PC-3 (cell line): Measurements from ENCODE around the gene ASCC3. TPM values are rescaled to one million over a fixed set of nuclear protein-coding genes. Genes with fewer than 3 reads are reported as not detected.
"Not testable (repeated sequence)": the region's sequence is repeated elsewhere in the genome, so short reads cannot be mapped to it uniquely, and the experiment has no call there.

ENCODE experiments used
- ATAC-seq: fragments of 200-7000 bp; cut with Tn5 transposase; 2 replicates; pipeline ENCODE4 v1.9.1; 2020; ENCODE audit warnings: mild to moderate bottlenecking, moderate library complexity
- BruUV-seq: library from RNA; stranded (reverse); fragments of 400-500 nt; replicated peaks from 2 replicates; lab custom pipeline; 2021; lab: Mats Ljungman, UMichigan
- CTCF ChIA-PET: fragments of 300-600 bp; sonication (Branson Sonifier 250); formaldehyde crosslinking; loops from one replicate; lab custom pipeline; 2022; ENCODE audit warnings: antibody characterized with exemption; lab: Charles Lee
- POLR2A ChIA-PET: fragments of 300-600 bp; sonication (Branson Sonifier 250); formaldehyde crosslinking; loops from one replicate; lab custom pipeline; 2022; ENCODE audit warnings: antibody characterized with exemption; ENCODE audit not compliant: unreplicated experiment; lab: Charles Lee
- DNase-seq: peaks from one replicate; pipeline ENCODE4 v3.0.0-alpha.2; 2015
- H2AFZ ChIP-seq: fragments of 300-600 bp; sonication (generic); 2 replicates; pipeline ENCODE4 v1.6.0; 2016; ENCODE audit warnings: antibody characterized with exemption, low read length
- H3F3A ChIP-seq: fragments of 300-600 bp; sonication (generic); one replicate; pipeline ENCODE4 v1.6.0; 2017; ENCODE audit warnings: antibody characterized with exemption, low read length, control low read depth, mild to moderate bottlenecking; ENCODE audit not compliant: unreplicated experiment
- H3K27ac ChIP-seq: fragments of 300-600 bp; sonication (generic); 2 replicates; pipeline ENCODE4 v1.5.1; 2016; ENCODE audit warnings: mild to moderate bottlenecking, low read length
- H3K27me3 ChIP-seq: fragments of 300-600 bp; sonication (generic); 2 replicates; pipeline ENCODE4 v1.6.1; 2016; ENCODE audit warnings: low read length, mixed read lengths
- H3K36me3 ChIP-seq: fragments of 300-600 bp; sonication (generic); 2 replicates; pipeline ENCODE4 v1.6.1; 2016; ENCODE audit warnings: low read depth, mixed run types, low read length, mixed read lengths
- H3K4me1 ChIP-seq: fragments of 300-600 bp; sonication (generic); 2 replicates; pipeline ENCODE4 v1.5.1; 2016; ENCODE audit warnings: low read length; ENCODE audit not compliant: insufficient read depth
- H3K4me2 ChIP-seq: fragments of 300-600 bp; sonication (generic); 2 replicates; pipeline ENCODE4 v1.6.0; 2016; ENCODE audit warnings: low read length
- H3K4me3 ChIP-seq: fragments of 300-600 bp; sonication (generic); 2 replicates; pipeline ENCODE4 v1.5.1; 2016; ENCODE audit warnings: mild to moderate bottlenecking, low read length, mixed read lengths
- H3K79me2 ChIP-seq: fragments of 300-600 bp; sonication (generic); 2 replicates; pipeline ENCODE4 v1.6.1; 2017; ENCODE audit warnings: low read length, mixed read lengths
- H3K9ac ChIP-seq: fragments of 300-600 bp; sonication (generic); 2 replicates; pipeline ENCODE4 v1.6.0; 2016; ENCODE audit warnings: mild to moderate bottlenecking, low read length
- H3K9me2 ChIP-seq: fragments of 300-600 bp; sonication (generic); replicated peaks from 2 replicates; pipeline ENCODE4 v1.6.1; 2016; ENCODE audit warnings: mixed run types, low read length, mixed read lengths
- H3K9me3 ChIP-seq: fragments of 300-600 bp; sonication (generic); 2 replicates; pipeline ENCODE4 v1.6.1; 2016; ENCODE audit warnings: low read length, mixed read lengths
- H4K20me1 ChIP-seq: fragments of 300-600 bp; sonication (generic); 2 replicates; pipeline ENCODE4 v1.6.1; 2016; ENCODE audit warnings: low read length, mixed read lengths
- EZH2 ChIP-seq: fragments of 300-600 bp; sonication (generic); IDR thresholded peaks from one replicate; pipeline ENCODE4 v1.6.1; 2017; ENCODE audit warnings: antibody characterized with exemption, mild to moderate bottlenecking, low read length; ENCODE audit not compliant: unreplicated experiment
- EZH2phosphoT487 ChIP-seq: fragments of 300-600 bp; sonication (generic); IDR thresholded peaks from 2 replicates; pipeline ENCODE4 v1.6.1; 2018; ENCODE audit warnings: mild to moderate bottlenecking, antibody characterized with exemption, low read length, borderline replicate concordance
- intact Hi-C: fragments of 100-400 bp; cut with micrococcal nuclease; formaldehyde crosslinking; loops from 2 replicates; pipeline ENCODE4 v1.9.0; 2023
- total RNA-seq: library from RNA; depleted of rRNA; stranded (reverse); fragments of >200 nt; gene quantifications from 2 replicates; pipeline ENCODE4 v1.2.3, GENCODE V29; 2014
- TF ChIP-seq, protein P1 (sequence below): fragments of 300-600 bp; sonication (generic); conservative IDR thresholded peaks from 2 replicates; pipeline ENCODE4 v1.5.1; 2017; ENCODE audit warnings: antibody characterized with exemption, low read depth, mild to moderate bottlenecking, low read length

Gene ASCC3
- total RNA-seq, 1 experiment from 2014 or later: 27.7 TPM

DNA sequence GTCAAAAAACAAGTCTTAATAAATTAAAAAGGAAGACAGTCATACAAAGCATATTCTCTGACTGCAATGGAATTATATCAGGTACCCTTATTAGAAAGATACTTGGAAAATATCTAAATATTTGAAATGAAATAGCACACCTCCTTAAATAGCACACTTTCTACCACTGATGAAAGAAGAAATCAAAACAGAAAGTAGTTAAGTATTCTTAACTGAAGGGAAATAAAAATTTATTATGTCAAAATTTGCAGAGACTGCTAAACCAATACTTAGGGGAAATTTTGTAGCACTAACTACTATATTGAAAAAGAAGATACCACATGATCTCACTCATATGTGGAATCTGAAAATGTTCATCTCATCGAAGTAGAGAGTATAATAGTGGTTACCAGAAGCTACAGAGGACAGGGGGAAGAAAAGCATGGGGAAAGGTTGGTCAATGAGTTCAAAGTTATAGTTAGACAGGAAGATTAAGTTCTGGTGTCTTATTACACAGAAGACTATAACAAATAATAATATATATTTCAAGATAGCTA is 112.2 kb downstream of the ASCC3 start:
- H3K4me3 ChIP-seq: no peak overlapping the region
- ChIA-PET CTCF (no interaction called here), POLR2A (no interaction called here)
- H3K36me3 ChIP-seq: peaks cover 3% of the 10 kb centered on the region; the same call in 1 of the 2 replicates
- H4K20me1 ChIP-seq: no peaks in the 10 kb centered on the region
- H3K27ac ChIP-seq: no peak overlapping the region
- intact Hi-C loops: no loop called here
- no peaks in the 10 kb centered on the region for H3K4me1 ChIP-seq
- H3K79me2 ChIP-seq: no peaks in the 10 kb centered on the region
- no TSS peak for BruUV-seq
- H3K9ac ChIP-seq: no peak overlapping the region
- no peaks in the 10 kb centered on the region for H3K9me3 ChIP-seq
- no peak overlapping the region for H3K4me2 ChIP-seq
- no peaks in the 10 kb centered on the region for H3K27me3 ChIP-seq
- H3F3A ChIP-seq: no peaks in the 10 kb centered on the region
- TF ChIP-seq, protein P1, sequence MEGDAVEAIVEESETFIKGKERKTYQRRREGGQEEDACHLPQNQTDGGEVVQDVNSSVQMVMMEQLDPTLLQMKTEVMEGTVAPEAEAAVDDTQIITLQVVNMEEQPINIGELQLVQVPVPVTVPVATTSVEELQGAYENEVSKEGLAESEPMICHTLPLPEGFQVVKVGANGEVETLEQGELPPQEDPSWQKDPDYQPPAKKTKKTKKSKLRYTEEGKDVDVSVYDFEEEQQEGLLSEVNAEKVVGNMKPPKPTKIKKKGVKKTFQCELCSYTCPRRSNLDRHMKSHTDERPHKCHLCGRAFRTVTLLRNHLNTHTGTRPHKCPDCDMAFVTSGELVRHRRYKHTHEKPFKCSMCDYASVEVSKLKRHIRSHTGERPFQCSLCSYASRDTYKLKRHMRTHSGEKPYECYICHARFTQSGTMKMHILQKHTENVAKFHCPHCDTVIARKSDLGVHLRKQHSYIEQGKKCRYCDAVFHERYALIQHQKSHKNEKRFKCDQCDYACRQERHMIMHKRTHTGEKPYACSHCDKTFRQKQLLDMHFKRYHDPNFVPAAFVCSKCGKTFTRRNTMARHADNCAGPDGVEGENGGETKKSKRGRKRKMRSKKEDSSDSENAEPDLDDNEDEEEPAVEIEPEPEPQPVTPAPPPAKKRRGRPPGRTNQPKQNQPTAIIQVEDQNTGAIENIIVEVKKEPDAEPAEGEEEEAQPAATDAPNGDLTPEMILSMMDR: no peak
- TF ChIP-seq EZH2phosphoT487 (no peak), EZH2 (no peak)
- no peak overlapping the region for H2AFZ ChIP-seq
- DNase-seq (no peak), ATAC-seq (no peak)
- H3K9me2 ChIP-seq: no peaks in the 10 kb centered on the region

DNA sequence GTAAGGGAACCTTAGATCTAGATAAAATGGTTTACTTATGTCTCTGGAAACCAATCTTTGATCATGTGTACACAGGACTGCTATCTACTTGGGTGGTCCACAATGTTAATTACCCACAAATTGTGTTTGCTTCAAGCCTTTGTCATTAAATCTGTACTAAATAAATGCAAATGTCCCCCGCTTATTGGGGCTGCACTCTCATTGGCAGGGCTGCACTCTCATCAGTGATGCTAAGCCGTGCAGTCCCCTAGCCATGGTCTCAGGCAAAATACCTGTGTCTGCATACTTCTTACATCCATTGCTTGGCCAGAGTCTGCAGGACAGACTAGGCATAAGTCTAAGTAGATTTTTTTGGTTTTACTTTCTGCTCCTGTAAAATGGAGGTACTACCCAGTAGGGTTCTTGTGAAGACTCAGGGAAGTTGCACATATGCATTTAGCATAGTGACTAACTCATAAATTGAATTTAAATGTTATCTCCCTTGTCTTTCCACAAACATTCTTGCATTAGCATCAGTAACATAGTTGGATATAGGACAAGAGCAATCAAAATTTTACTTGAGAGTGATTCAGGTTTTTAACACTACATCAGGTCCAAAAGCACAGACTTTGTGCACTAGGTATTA is 117.4 kb downstream of the ASCC3 start:
- Histone ChIP-seq H3K4me2 (no peak overlapping the region), H3K79me2 (no peaks in the 10 kb centered on the region), H3F3A (no peaks in the 10 kb centered on the region), H3K9me2 (no peaks in the 10 kb centered on the region), H3K4me3 (no peak overlapping the region), H3K4me1 (no peaks in the 10 kb centered on the region), H4K20me1 (no peaks in the 10 kb centered on the region), H3K27me3 (no peaks in the 10 kb centered on the region), H3K9me3 (no peaks in the 10 kb centered on the region), H3K9ac (no peak overlapping the region), H3K36me3 (peaks cover 3% of the 10 kb centered on the region; the same call in 1 of the 2 replicates), H3K27ac (no peak overlapping the region), H2AFZ (no peak overlapping the region)
- DNase-seq (no peak), ATAC-seq (no peak)
- ChIA-PET CTCF (no interaction called here), POLR2A (no interaction called here)
- no TSS peak for BruUV-seq
- no peak for TF ChIP-seq EZH2phosphoT487
- TF ChIP-seq, protein P1: no peak
- TF ChIP-seq EZH2: no peak
- intact Hi-C loops: no loop called here

- Histone ChIP-seq H4K20me1 (no peaks in the 10 kb centered on the region), H3K9me3 (no peaks in the 10 kb centered on the region), H3K36me3 (peaks cover 3% of the 10 kb centered on the region; the same call in 1 of the 2 replicates), H2AFZ (no peak overlapping the region), H3K27me3 (no peaks in the 10 kb centered on the region), H3K9ac (no peak overlapping the region), H3K4me1 (no peaks in the 10 kb centered on the region), H3K9me2 (no peaks in the 10 kb centered on the region), H3F3A (no peaks in the 10 kb centered on the region), H3K4me2 (no peak overlapping the region), H3K79me2 (no peaks in the 10 kb centered on the region), H3K27ac (no peak overlapping the region), H3K4me3 (no peak overlapping the region)
- DNase-seq (no peak), ATAC-seq (no peak)
- TF ChIP-seq, protein P1: no peak
- no peak for TF ChIP-seq EZH2phosphoT487
- no TSS peak for BruUV-seq
- intact Hi-C loops: no loop called here
- ChIA-PET CTCF (no interaction called here), POLR2A (no interaction called here)
These were observed 119.3 kb downstream of the ASCC3 start for GRCh38 chr6:100761841-100762240.

GRCh38 chr6:100758386-100758785 is 122.7 kb downstream of the ASCC3 start:
- H3K9ac ChIP-seq, H3K9me2 ChIP-seq, H2AFZ ChIP-seq, H3K27ac ChIP-seq, BruUV-seq, H4K20me1 ChIP-seq, H3F3A ChIP-seq, H3K9me3 ChIP-seq, H3K4me3 ChIP-seq, ATAC-seq, DNase-seq, H3K27me3 ChIP-seq, CTCF ChIA-PET, H3K79me2 ChIP-seq, H3K4me1 ChIP-seq, H3K36me3 ChIP-seq, H3K4me2 ChIP-seq, intact Hi-C loops, POLR2A ChIA-PET: not testable (repeated sequence)
